Endothelial cell of umbilical vein (primary cell): Measurements from ENCODE around the gene LDB3. TPM values are rescaled to one million over a fixed set of nuclear protein-coding genes. Genes with fewer than 3 reads are reported as not detected.

Experiments
- BruUV-seq: library from RNA; stranded (reverse); fragments of 400-500 nt; replicated peaks from 2 replicates; lab custom pipeline; 2021; lab: Mats Ljungman, UMichigan
- CTCF ChIA-PET: fragments of 300-600, 350-600 bp; sonication (Branson Sonifier 250); formaldehyde crosslinking; loops from one replicate; lab custom pipeline; 2021; ENCODE audit warnings: antibody characterized with exemption, inconsistent platforms; lab: Charles Lee
- POLR2A ChIA-PET: fragments of 300-600, 350-600 bp; sonication (Branson Sonifier 250); formaldehyde crosslinking; loops from one replicate; lab custom pipeline; 2021; ENCODE audit warnings: antibody characterized with exemption, inconsistent platforms; lab: Charles Lee
- DNase-seq: peaks from one replicate; pipeline ENCODE4 v3.0.0-alpha.2; 2011; ENCODE audit warnings: low read depth, low spot score
- FAIRE-seq: peaks from 2 replicates; lab custom pipeline; 2011; peaks lifted over from hg19 to GRCh38; lab: Jason Lieb, UNC
- H2AFZ ChIP-seq: 2 replicates; pipeline ENCODE4 v1.6.0; 2012; ENCODE audit warnings: low read depth, low read length, control low read depth, inconsistent platforms
- H3K27ac ChIP-seq: 2 replicates; pipeline ENCODE4 v1.5.1; 2011; ENCODE audit warnings: low read depth, mild to moderate bottlenecking, control low read depth, low read length, moderate library complexity; ENCODE audit not compliant: insufficient read depth
- H3K27me3 ChIP-seq, 2 experiments: 2 replicates each; pipeline versions ENCODE4 v1.6.0 to v1.6.1; 2011; ENCODE audit warnings: low read length in 2 of 2, mixed read lengths in 1 of 2; ENCODE audit not compliant: control insufficient read depth in 2 of 2, insufficient read depth in 2 of 2
- H3K36me3 ChIP-seq, 2 experiments: 2 replicates in 1 of 2; 3 replicates in 1 of 2; pipeline ENCODE4 v1.5.1; 2011; ENCODE audit warnings: low read length in 2 of 2, mild to moderate bottlenecking in 1 of 2, moderate library complexity in 1 of 2; ENCODE audit not compliant: control insufficient read depth in 2 of 2, insufficient read depth in 2 of 2; ENCODE audit errors: extremely low read depth in 1 of 2
- H3K4me1 ChIP-seq: 3 replicates; pipeline ENCODE4 v1.5.1; 2011; ENCODE audit warnings: mild to moderate bottlenecking, low read length; ENCODE audit not compliant: control insufficient read depth, insufficient read depth; ENCODE audit errors: extremely low read depth
- H3K4me2 ChIP-seq: 2 replicates; pipeline ENCODE4 v1.6.1; 2011; ENCODE audit warnings: low read length, control low read depth, mixed read lengths; ENCODE audit not compliant: insufficient read depth
- H3K4me3 ChIP-seq, 3 experiments: fragments of 200-600 bp in 1 of 3; sonication (generic), shearing (Covaris generic) in 1 of 3; replicated peaks in 1 of 3; 2 replicates each; pipeline ENCODE4 v1.5.1; 2011 to 2016; ENCODE audit warnings: control low read depth in 3 of 3, low read length in 3 of 3, mild to moderate bottlenecking in 2 of 3, inconsistent platforms in 1 of 3, low read depth in 1 of 3, moderate library complexity in 1 of 3; ENCODE audit not compliant: insufficient read depth in 1 of 3
- H3K79me2 ChIP-seq: 2 replicates; pipeline ENCODE4 v1.6.0; 2012; ENCODE audit warnings: low read length, inconsistent platforms; ENCODE audit not compliant: control insufficient read depth, insufficient read depth
- H3K9ac ChIP-seq: replicated peaks from 2 replicates; pipeline ENCODE3; 2011; ENCODE audit warnings: low read length, control low read depth; ENCODE audit not compliant: insufficient read depth; ENCODE audit errors: extremely low read depth
- H3K9me1 ChIP-seq: replicated peaks from 3 replicates; pipeline ENCODE4 v1.6.0; 2011; ENCODE audit warnings: mild to moderate bottlenecking, low read length; ENCODE audit not compliant: control insufficient read depth, insufficient read depth; ENCODE audit errors: extremely low read depth
- H3K9me3 ChIP-seq: replicated peaks from 2 replicates; pipeline ENCODE4 v1.5.1; 2012; ENCODE audit warnings: low read length, inconsistent platforms; ENCODE audit not compliant: control insufficient read depth, insufficient read depth
- H4K20me1 ChIP-seq: replicated peaks from 2 replicates; pipeline ENCODE3; 2011; ENCODE audit warnings: mild to moderate bottlenecking, low read length; ENCODE audit not compliant: control insufficient read depth, insufficient read depth; ENCODE audit errors: extremely low read depth
- EZH2 ChIP-seq: IDR thresholded peaks from 2 replicates; pipeline ENCODE4 v1.6.1; 2012; ENCODE audit warnings: borderline replicate concordance, low read depth, mild to moderate bottlenecking, moderate library complexity, low read length, inconsistent platforms; ENCODE audit not compliant: severe bottlenecking
- FOS ChIP-seq: IDR thresholded peaks from 2 replicates; pipeline ENCODE4 v1.6.1; 2011; ENCODE audit warnings: mild to moderate bottlenecking, low read length, moderate library complexity, borderline replicate concordance; ENCODE audit not compliant: insufficient read depth
- GATA2 ChIP-seq: IDR thresholded peaks from 2 replicates; pipeline ENCODE4 v1.7.0; 2011; ENCODE audit warnings: low read depth, mild to moderate bottlenecking, moderate library complexity, mixed read lengths, low read length; ENCODE audit not compliant: insufficient read length, insufficient read depth
- JUN ChIP-seq: IDR thresholded peaks from 2 replicates; pipeline ENCODE4 v1.6.1; 2011; ENCODE audit warnings: borderline replicate concordance, low read depth; ENCODE audit not compliant: insufficient read length, insufficient read depth
- MYC ChIP-seq: IDR thresholded peaks from one replicate; pipeline ENCODE4 v1.6.1; 2011; ENCODE audit warnings: mild to moderate bottlenecking, low read depth, low read length
- POLR2A ChIP-seq: IDR thresholded peaks from 2 replicates; pipeline ENCODE4 v1.6.1; 2012; ENCODE audit warnings: low read depth, mild to moderate bottlenecking, control low read depth, low read length
- POLR2AphosphoS5 ChIP-seq: IDR thresholded peaks from 2 replicates; pipeline ENCODE4 v1.6.1; 2012; ENCODE audit warnings: low read depth, mild to moderate bottlenecking, control low read depth, low read length, moderate library complexity; ENCODE audit not compliant: insufficient read depth
- dilution Hi-C: fragments of 300-500 bp; cut with MboI; formaldehyde crosslinking; loops from one replicate; pipeline ENCODE4 v1.15.0; 2019; ENCODE audit warnings: low sequenced_read_pairs; ENCODE audit not compliant: extremely low pct_ligation_motif_present
- intact Hi-C: fragments of 100-400 bp; cut with micrococcal nuclease; formaldehyde crosslinking; loops from one replicate; pipeline ENCODE4 v1.10.0; 2022
- polyA plus RNA-seq, 4 experiments: library from polyadenylated mRNA; depleted of rRNA in 3 of 4; stranded (reverse) in 3 of 4; unstranded in 1 of 4; fragments of >200 nt; gene quantifications; 2 replicates each; pipeline versions ENCODE4 v1.2.1 to v1.2.3, GENCODE V29; 2011 to 2012; ENCODE audit warnings: missing spikeins in 1 of 4
- total RNA-seq: library from RNA; stranded (reverse); gene quantifications from 2 replicates; pipeline ENCODE4 v1.2.3, GENCODE V29; 2021
- TF ChIP-seq, protein P1 (sequence below), 2 donors: IDR thresholded peaks; 1 replicate in 1 of 2; 2 replicates in 1 of 2; pipeline ENCODE4 v1.5.1; 2011; ENCODE audit warnings: low read length in 2 of 2, mild to moderate bottlenecking in 2 of 2, moderate library complexity in 2 of 2, control low read depth in 1 of 2, inconsistent platforms in 1 of 2, low read depth in 1 of 2; ENCODE audit not compliant: insufficient read depth in 1 of 2; ENCODE audit errors: extremely low read depth in 1 of 2
- TF ChIP-seq, protein P2 (sequence below): IDR thresholded peaks from 2 replicates; pipeline ENCODE4 v1.6.1; 2011; ENCODE audit not compliant: insufficient read depth, insufficient read length

LDB3 gene
- total and polyA plus RNA-seq, 2 donors (not counting 3 experiments of a cell fraction or from before 2014, with no cell fraction given), result not detected

DNA sequence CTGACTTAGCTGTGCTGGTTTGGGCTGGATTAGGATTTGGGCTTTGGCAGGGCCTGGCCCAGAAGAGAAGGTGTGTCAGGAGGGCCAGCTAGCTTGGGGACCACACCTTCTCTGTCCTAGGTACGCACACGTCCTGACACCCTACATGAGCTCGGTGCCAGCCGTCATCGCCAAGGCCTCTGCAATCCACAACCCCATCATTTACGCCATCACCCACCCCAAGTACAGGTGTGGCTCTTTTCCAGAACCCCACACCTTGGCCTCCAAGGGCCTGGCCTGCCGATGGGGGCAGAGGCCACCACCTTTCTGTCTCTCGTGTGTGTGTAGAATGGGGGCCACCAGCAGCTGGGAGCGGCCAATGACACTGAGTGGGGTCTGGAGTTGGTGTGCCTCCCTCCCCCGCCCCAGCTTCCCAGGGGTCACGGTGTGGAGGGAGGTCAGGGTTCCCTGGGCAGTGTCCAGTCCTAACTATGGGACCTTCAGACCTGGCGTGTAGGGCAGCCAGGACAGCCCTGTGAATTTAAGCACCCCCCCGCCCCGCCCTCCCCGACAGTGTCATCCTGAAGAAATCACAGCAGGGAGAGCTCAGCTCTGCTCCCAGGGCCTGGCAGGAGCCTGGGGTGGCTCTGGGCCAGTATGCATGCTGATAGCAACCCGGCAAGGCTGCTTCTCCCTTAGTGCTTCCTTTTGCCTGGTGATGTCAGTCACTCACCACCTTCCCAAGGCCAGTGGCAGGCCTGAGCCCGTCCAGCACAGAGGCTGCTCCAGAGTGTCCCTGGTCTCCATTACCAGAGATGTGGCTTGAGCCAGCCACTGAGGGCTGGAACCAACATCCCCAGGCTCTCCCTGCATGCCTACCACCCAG, 6.9 kb upstream of the LDB3 start:
- Histone ChIP-seq H3K9me3 (no peaks in the 10 kb centered on the region), H3K27ac (no peak overlapping the region), H3K4me2 (no peak overlapping the region), H3K27me3 (no peaks in the 10 kb centered on the region), H3K9me1 (no peaks in the 10 kb centered on the region), H3K79me2 (no peaks in the 10 kb centered on the region), H2AFZ (no peak overlapping the region), H3K36me3 (no peaks in the 10 kb centered on the region), H4K20me1 (no peaks in the 10 kb centered on the region), H3K4me3 (no peak overlapping the region), H3K9ac (no peak overlapping the region), H3K4me1 (no peaks in the 10 kb centered on the region)
- ChIA-PET POLR2A (no interaction called here), CTCF (no interaction called here)
- no TSS peak for BruUV-seq
- TF ChIP-seq GATA2 (no peak), FOS (no peak), EZH2 (no peak), MYC (no peak), POLR2A (no peak), POLR2AphosphoS5 (no peak), JUN (no peak)
- TF ChIP-seq, protein P1, sequence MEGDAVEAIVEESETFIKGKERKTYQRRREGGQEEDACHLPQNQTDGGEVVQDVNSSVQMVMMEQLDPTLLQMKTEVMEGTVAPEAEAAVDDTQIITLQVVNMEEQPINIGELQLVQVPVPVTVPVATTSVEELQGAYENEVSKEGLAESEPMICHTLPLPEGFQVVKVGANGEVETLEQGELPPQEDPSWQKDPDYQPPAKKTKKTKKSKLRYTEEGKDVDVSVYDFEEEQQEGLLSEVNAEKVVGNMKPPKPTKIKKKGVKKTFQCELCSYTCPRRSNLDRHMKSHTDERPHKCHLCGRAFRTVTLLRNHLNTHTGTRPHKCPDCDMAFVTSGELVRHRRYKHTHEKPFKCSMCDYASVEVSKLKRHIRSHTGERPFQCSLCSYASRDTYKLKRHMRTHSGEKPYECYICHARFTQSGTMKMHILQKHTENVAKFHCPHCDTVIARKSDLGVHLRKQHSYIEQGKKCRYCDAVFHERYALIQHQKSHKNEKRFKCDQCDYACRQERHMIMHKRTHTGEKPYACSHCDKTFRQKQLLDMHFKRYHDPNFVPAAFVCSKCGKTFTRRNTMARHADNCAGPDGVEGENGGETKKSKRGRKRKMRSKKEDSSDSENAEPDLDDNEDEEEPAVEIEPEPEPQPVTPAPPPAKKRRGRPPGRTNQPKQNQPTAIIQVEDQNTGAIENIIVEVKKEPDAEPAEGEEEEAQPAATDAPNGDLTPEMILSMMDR (IDR thresholded peaks at IDR 0.05; ENCODE audit: extremely low read depth in 1 of 2, insufficient read depth in 1 of 2, low read depth in 1 of 2, low read length in 2 of 2), result no peak
- TF ChIP-seq, protein P2, sequence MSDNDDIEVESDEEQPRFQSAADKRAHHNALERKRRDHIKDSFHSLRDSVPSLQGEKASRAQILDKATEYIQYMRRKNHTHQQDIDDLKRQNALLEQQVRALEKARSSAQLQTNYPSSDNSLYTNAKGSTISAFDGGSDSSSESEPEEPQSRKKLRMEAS, result no peak
- no peak for FAIRE-seq
- no peak for DNase-seq
- intact Hi-C loops, result no loop called here
- dilution Hi-C loops, result no loop called here
